Muscle of back (tissue), 11 donors: ENCODE measurements around the gene FOXN4. TPM values are rescaled to one million over a fixed set of nuclear protein-coding genes. Genes with fewer than 3 reads are reported as not detected.
A peak's percentile ranks its signal among the peaks of the same experiment; 100 is the strongest.

Source experiments
- DNase-seq, 3 donors: peaks; one replicate each; pipeline versions ENCODE4 v3.0.0 to v3.0.0-alpha.2; 2013
- polyA plus RNA-seq, 10 donors: library from polyadenylated mRNA; unstranded; fragments of 120-200 nt; gene quantifications; one replicate each; pipeline ENCODE4 v1.2.1, GENCODE V29; 2013; ENCODE audit not compliant: insufficient read length in 10 of 10

The FOXN4 gene
- polyA plus RNA-seq, 10 donors = 0.07 to 0.24 (median 0.12) TPM; not detected in 3

GRCh38 chr12:109279525-109279924 is 29.6 kb downstream of the FOXN4 start:
- DNase-seq = no peak

GRCh38 chr12:109278912-109279311 is 30.2 kb downstream of the FOXN4 start:
- no peak for DNase-seq

- DNase-seq = peak; percentile 38 to 80 (median 52)
These were observed 31.0 kb downstream of the FOXN4 start for GRCh38 chr12:109277899-109278762.

GRCh38 chr12:109277255-109277898 is 31.7 kb downstream of the FOXN4 start:
- DNase-seq = no peak

- no peak for DNase-seq
These were observed 32.9 kb downstream of the FOXN4 start for GRCh38 chr12:109276160-109276559.

GRCh38 chr12:109275173-109275572 is 33.9 kb downstream of the FOXN4 start:
- DNase-seq = no peak

GRCh38 chr12:109274381-109274780 is 34.7 kb downstream of the FOXN4 start:
- no peak for DNase-seq

GRCh38 chr12:109273354-109273753 is 35.7 kb downstream of the FOXN4 start:
- DNase-seq = no peak

- DNase-seq = no peak
These were observed 37.7 kb downstream of the FOXN4 start for GRCh38 chr12:109271418-109271817.

- no peak for DNase-seq
These were observed 38.6 kb downstream of the FOXN4 start for GRCh38 chr12:109270494-109270893.

- DNase-seq = no peak
These were observed 39.7 kb downstream of the FOXN4 start for GRCh38 chr12:109269428-109269827.

GRCh38 chr12:109268896-109269295 is 40.2 kb downstream of the FOXN4 start:
- no peak for DNase-seq

- no peak for DNase-seq
These were observed 41.7 kb downstream of the FOXN4 start for GRCh38 chr12:109267361-109267760.

GRCh38 chr12:109266106-109266879 is 42.8 kb downstream of the FOXN4 start:
- DNase-seq = no peak

- no peak for DNase-seq
These were observed 44.0 kb downstream of the FOXN4 start for GRCh38 chr12:109264943-109265650.

GRCh38 chr12:109264095-109264942 is 44.8 kb downstream of the FOXN4 start:
- DNase-seq = peak; percentile 30 to 75 (median 62)

- no peak for DNase-seq
These were observed 45.6 kb downstream of the FOXN4 start for GRCh38 chr12:109263439-109263838.

GRCh38 chr12:109261939-109262338 is 47.1 kb downstream of the FOXN4 start:
- no peak for DNase-seq

- DNase-seq = no peak
These were observed 48.0 kb downstream of the FOXN4 start for GRCh38 chr12:109261087-109261486.

GRCh38 chr12:109259545-109259895 is 49.6 kb downstream of the FOXN4 start:
- no peak for DNase-seq
